Body of pancreas (tissue), 4 donors: ENCODE results near the gene ZFR2.

Source experiments
- CTCF ChIP-seq, 7 experiments: fragments of 450-650 bp in 4 of 7; fragments of 200-600 bp in 3 of 7; sonication (generic) in 3 of 7; IDR thresholded peaks; one replicate each; pipeline ENCODE4 v1.5.1; 2016 to 2019; ENCODE audit warnings: antibody characterized with exemption in 7 of 7
- POLR2A ChIP-seq, 3 donors: fragments of 450-650 bp; IDR thresholded peaks; one replicate each; pipeline ENCODE4 v1.6.1; 2016; ENCODE audit warnings: antibody characterized with exemption in 3 of 3, mild to moderate bottlenecking in 2 of 3

- TF ChIP-seq POLR2A (IDR thresholded peaks at IDR 0.05) (no peak), CTCF (IDR thresholded peaks at IDR 0.05) (no peak)
Measured at GRCh38 chr19:3902317-3902973, 33.6 kb upstream of the ZFR2 start.
